Activated B cell treated with CpG ODN at 0.5 μM for 24 hours (primary cell): ENCODE data around the gene KRTAP1-3. TPM values are rescaled to one million over a fixed set of nuclear protein-coding genes. Genes with fewer than 3 reads are reported as not detected.
"Not testable (repeated sequence)": the region's sequence is repeated elsewhere in the genome, so short reads cannot be mapped to it uniquely, and the experiment has no call there.

Experiments used
- ATAC-seq: fragments of 200-7000 bp; cut with Tn5 transposase; one replicate; pipeline ENCODE4 v1.10.0; 2021; ENCODE audit warnings: low read depth, mild to moderate bottlenecking, moderate library complexity
- CTCF ChIA-PET: fragments of 350-600 bp; sonication (Branson Sonifier 250); formaldehyde crosslinking; loops from one replicate; lab custom pipeline; 2021; ENCODE audit warnings: antibody characterized with exemption; lab: Charles Lee
- POLR2A ChIA-PET: fragments of 350-600 bp; sonication (Branson Sonifier 250); formaldehyde crosslinking; loops from one replicate; lab custom pipeline; 2021; ENCODE audit warnings: antibody characterized with exemption; lab: Charles Lee
- DNase-seq: peaks from one replicate; pipeline ENCODE4 v3.0.0; 2022
- H3K27ac Mint-ChIP-seq: one replicate; pipeline ENCODE4 v1.8.0; 2020; ENCODE audit warnings: mixed read lengths
- H3K27me3 Mint-ChIP-seq: one replicate; pipeline ENCODE4 v1.8.0; 2021; ENCODE audit warnings: mixed read lengths
- H3K36me3 Mint-ChIP-seq: one replicate; pipeline ENCODE4 v1.8.0; 2021; ENCODE audit warnings: low read depth, mixed read lengths
- H3K4me1 Mint-ChIP-seq: one replicate; pipeline ENCODE4 v1.8.0; 2021; ENCODE audit warnings: mixed read lengths
- H3K4me3 Mint-ChIP-seq: one replicate; pipeline ENCODE4 v1.8.0; 2020; ENCODE audit warnings: mild to moderate bottlenecking, mixed read lengths
- H3K9me3 Mint-ChIP-seq: one replicate; pipeline ENCODE4 v1.8.0; 2020; ENCODE audit warnings: mixed read lengths
- CTCF ChIP-seq: fragments of 200-600 bp; IDR thresholded peaks from one replicate; pipeline ENCODE4 v1.8.0; 2022; ENCODE audit warnings: antibody characterized with exemption, mild to moderate bottlenecking
- intact Hi-C: fragments of 100-400 bp; cut with micrococcal nuclease; formaldehyde crosslinking; loops from one replicate; pipeline ENCODE4 v1.15.1; 2024
- total RNA-seq: library from RNA; stranded (reverse); gene quantifications from 2 replicates; pipeline ENCODE4 v1.2.3, GENCODE V29; 2022

KRTAP1-3 gene
- total RNA-seq, 1 donor from 2014 or later = not detected

- Mint-ChIP-seq H3K9me3 (peaks cover 4% of the 10 kb centered on the region), H3K4me3 (no peak overlapping the region), H3K27ac (no peak overlapping the region), H3K36me3 (no peaks in the 10 kb centered on the region), H3K4me1 (no peaks in the 10 kb centered on the region), H3K27me3 (peaks cover 23% of the 10 kb centered on the region)
- intact Hi-C loops = no loop called here
- DNase-seq = no peak
- ChIA-PET CTCF (no interaction called here), POLR2A (no interaction called here)
- TF ChIP-seq CTCF = no peak
- ATAC-seq = no peak
Measured at GRCh38 chr17:41049110-41049509, 14.4 kb upstream of the KRTAP1-3 start.

DNA sequence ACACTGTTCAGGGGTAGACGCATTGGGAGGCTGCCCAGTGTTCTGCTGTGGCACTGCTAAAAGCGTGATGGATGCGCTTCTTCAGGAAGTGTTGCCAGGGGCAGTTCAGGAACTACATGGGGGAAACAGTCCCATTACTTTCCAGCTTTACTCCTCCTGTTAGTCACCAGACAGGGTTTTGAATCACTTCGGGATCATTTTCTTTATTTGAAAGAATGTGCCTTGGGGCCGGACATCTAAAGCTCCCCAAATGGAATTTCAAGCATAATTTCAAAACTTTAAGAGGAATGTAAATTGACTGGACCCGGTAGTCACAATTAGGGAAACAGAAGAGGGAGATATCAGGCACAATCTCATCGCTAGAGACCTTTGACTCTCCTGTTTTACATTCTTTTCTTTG, 13.8 kb upstream of the KRTAP1-3 start:
- intact Hi-C loops = no loop called here
- no peak for DNase-seq
- H3K27me3 Mint-ChIP-seq = peaks cover 23% of the 10 kb centered on the region
- ChIA-PET CTCF (no interaction called here), POLR2A (no interaction called here)
- H3K4me1 Mint-ChIP-seq = no peaks in the 10 kb centered on the region
- H3K4me3 Mint-ChIP-seq = no peak overlapping the region
- peaks cover 4% of the 10 kb centered on the region for H3K9me3 Mint-ChIP-seq
- no peak for TF ChIP-seq CTCF
- H3K27ac Mint-ChIP-seq = no peak overlapping the region
- no peaks in the 10 kb centered on the region for H3K36me3 Mint-ChIP-seq
- no peak for ATAC-seq

DNA sequence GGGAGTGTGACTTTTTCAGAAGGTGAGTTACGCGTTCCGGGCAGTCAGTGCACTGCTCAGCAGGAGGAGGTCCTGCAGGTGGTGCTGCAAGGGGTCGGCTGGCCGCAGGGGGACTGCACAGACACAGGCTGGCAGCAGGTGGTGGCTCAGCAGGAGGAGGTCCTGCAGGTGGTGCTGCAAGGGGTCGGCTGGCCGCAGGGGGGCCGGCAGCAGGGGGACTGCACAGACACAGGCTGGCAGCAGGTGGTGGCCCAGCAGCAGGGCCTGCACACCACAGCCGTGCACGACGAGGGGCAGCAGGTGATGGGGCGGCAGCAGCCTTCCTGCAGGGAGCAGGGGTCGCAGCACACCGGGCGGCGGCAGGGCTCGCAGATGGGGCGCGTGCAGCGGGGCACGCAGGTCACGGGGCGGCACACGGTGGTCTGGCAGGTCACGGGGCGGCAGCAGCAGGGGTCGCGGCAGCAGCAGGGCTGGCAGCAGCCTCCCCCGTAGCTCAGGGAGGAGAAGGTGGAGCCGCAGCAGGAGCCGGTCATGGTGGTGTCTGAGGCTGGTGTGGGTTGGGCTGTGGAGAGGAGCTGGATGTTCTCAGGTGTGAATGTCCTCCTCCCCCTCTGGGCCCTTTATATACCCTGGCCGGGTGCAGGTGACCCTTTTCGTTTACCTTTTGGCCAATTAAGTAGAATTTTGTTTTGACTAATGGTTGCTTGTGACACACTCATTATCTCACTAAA, 12.2 kb upstream of the KRTAP1-3 start, which contains the start of gene KRTAP2-1:
TSS of gene KRTAP2-1 (minus strand) at position 582 of the 731 bp plus-strand sequence. CDS start at position 533, 49 bp downstream.
- ATAC-seq, intact Hi-C loops, DNase-seq, CTCF ChIA-PET, H3K36me3 Mint-ChIP-seq, H3K27ac Mint-ChIP-seq, H3K4me1 Mint-ChIP-seq, POLR2A ChIA-PET, H3K4me3 Mint-ChIP-seq: not testable (repeated sequence)
- peaks cover 14% of the 10 kb centered on the region for H3K9me3 Mint-ChIP-seq
- peaks cover 20% of the 10 kb centered on the region for H3K27me3 Mint-ChIP-seq

DNA sequence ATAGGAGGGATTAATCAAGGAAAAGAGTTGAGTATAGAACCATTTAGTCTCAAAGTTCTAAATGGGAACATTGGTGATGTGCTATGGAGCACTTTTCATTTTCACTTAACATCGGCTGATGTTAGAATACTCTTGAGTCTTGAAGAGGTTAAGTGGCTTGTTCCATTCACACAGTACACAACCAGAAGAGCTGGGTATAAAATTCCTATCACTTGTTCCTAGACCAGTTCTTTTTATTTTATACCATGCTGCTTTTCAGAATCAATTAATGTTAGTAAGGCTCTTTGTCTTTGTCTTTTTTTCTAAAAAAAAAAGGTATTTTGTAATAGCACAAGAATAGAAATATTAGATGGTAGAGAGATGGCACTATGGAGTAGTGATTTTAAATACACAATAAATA, 8.3 kb upstream of the KRTAP1-3 start:
- TF ChIP-seq CTCF = no peak
- peaks cover 21% of the 10 kb centered on the region for H3K27me3 Mint-ChIP-seq
- intact Hi-C loops = no loop called here
- peaks cover 14% of the 10 kb centered on the region for H3K9me3 Mint-ChIP-seq
- no peaks in the 10 kb centered on the region for H3K4me1 Mint-ChIP-seq
- H3K36me3 Mint-ChIP-seq = no peaks in the 10 kb centered on the region
- POLR2A ChIA-PET = no interaction called here
- no peak overlapping the region for H3K27ac Mint-ChIP-seq
- H3K4me3 Mint-ChIP-seq = no peak overlapping the region
- DNase-seq (no peak), ATAC-seq (no peak)
- CTCF ChIA-PET = no interaction called here

GRCh38 chr17:41040783-41041571, 6.3 kb upstream of the KRTAP1-3 start, which contains the start of gene KRTAP1-1:
KRTAP1-1 (minus strand) TSS chr17:41041450; CDS start chr17:41041397, 53 bp downstream.
- H3K36me3 Mint-ChIP-seq, H3K27ac Mint-ChIP-seq, POLR2A ChIA-PET, H3K4me1 Mint-ChIP-seq, CTCF ChIA-PET, intact Hi-C loops, H3K4me3 Mint-ChIP-seq, DNase-seq, ATAC-seq: not testable (repeated sequence)
- peaks cover 14% of the 10 kb centered on the region for H3K9me3 Mint-ChIP-seq
- H3K27me3 Mint-ChIP-seq = peaks cover 19% of the 10 kb centered on the region

GRCh38 chr17:41037853-41038350, 3.2 kb upstream of the KRTAP1-3 start:
- ChIA-PET POLR2A (no interaction called here), CTCF (no interaction called here)
- Mint-ChIP-seq H3K9me3 (peaks cover 7% of the 10 kb centered on the region), H3K27ac (no peak overlapping the region), H3K27me3 (peaks cover 17% of the 10 kb centered on the region), H3K36me3 (no peaks in the 10 kb centered on the region), H3K4me1 (no peaks in the 10 kb centered on the region), H3K4me3 (no peak overlapping the region)
- ATAC-seq (no peak), DNase-seq (no peak)
- intact Hi-C loops = no loop called here
- TF ChIP-seq CTCF = no peak
